Common myeloid progenitor, CD34-positive (primary cell): ENCODE data around the gene FGF9.

Experiments used
- CTCF ChIA-PET: fragments of 350-600 bp; sonication (Branson Sonifier 250); formaldehyde crosslinking; loops from one replicate; lab custom pipeline; 2021; ENCODE audit warnings: antibody characterized with exemption; lab: Charles Lee
- POLR2A ChIA-PET: fragments of 350-600 bp; sonication (Branson Sonifier 250); formaldehyde crosslinking; loops from one replicate; lab custom pipeline; 2021; ENCODE audit warnings: antibody characterized with exemption; lab: Charles Lee
- DNase-seq, 3 donors: peaks; one replicate each; pipeline versions ENCODE4 v3.0.0 to v3.0.0-alpha.2; 2013
- H3K27ac ChIP-seq, 2 experiments: 1 replicate in 1 of 2; 2 replicates in 1 of 2; pipeline ENCODE4 v1.7.0; 2013; ENCODE audit warnings: inconsistent platforms in 2 of 2, low read length in 2 of 2, mild to moderate bottlenecking in 2 of 2, low read depth in 1 of 2, moderate library complexity in 1 of 2; ENCODE audit not compliant: severe bottlenecking in 2 of 2, insufficient read depth in 1 of 2, poor library complexity in 1 of 2
- H3K27me3 ChIP-seq, 5 experiments: replicated peaks in 2 of 5; 1 replicate in 3 of 5; 2 replicates in 2 of 5; pipeline versions ENCODE4 v1.6.1 to v1.7.0; 2013; ENCODE audit warnings: low read length in 4 of 5, mild to moderate bottlenecking in 2 of 5, moderate library complexity in 2 of 5, inconsistent platforms in 1 of 5; ENCODE audit not compliant: insufficient read depth in 5 of 5, control insufficient read depth in 4 of 5
- H3K36me3 ChIP-seq, 4 experiments: 1 replicate in 2 of 4; 2 replicates in 2 of 4; pipeline versions ENCODE4 v1.6.1 to v1.7.0; 2013; ENCODE audit warnings: low read length in 3 of 4, control low read depth in 1 of 4, mild to moderate bottlenecking in 1 of 4; ENCODE audit not compliant: control insufficient read depth in 4 of 4, insufficient read depth in 4 of 4
- H3K4me1 ChIP-seq, 4 experiments: 1 replicate in 3 of 4; 2 replicates in 1 of 4; pipeline versions ENCODE4 v1.6.1 to v1.7.1; 2013; ENCODE audit warnings: low read length in 3 of 4, mild to moderate bottlenecking in 3 of 4, control low read depth in 1 of 4, inconsistent platforms in 1 of 4, moderate library complexity in 1 of 4; ENCODE audit not compliant: control insufficient read depth in 4 of 4, insufficient read depth in 4 of 4; ENCODE audit errors: control extremely low read depth in 1 of 4
- H3K4me3 ChIP-seq, 7 experiments: 1 replicate in 4 of 7; 2 replicates in 3 of 7; pipeline versions ENCODE4 v1.5.1 to v1.7.0; 2013; ENCODE audit warnings: mild to moderate bottlenecking in 7 of 7, low read length in 6 of 7, moderate library complexity in 6 of 7, inconsistent platforms in 2 of 7, low read depth in 2 of 7, control low read depth in 1 of 7; ENCODE audit not compliant: insufficient read depth in 4 of 7, control insufficient read depth in 1 of 7; ENCODE audit errors: extremely low read depth in 1 of 7
- H3K9me3 ChIP-seq, 5 experiments: 1 replicate in 4 of 5; 2 replicates in 1 of 5; pipeline versions ENCODE4 v1.6.1 to v1.7.1; 2013; ENCODE audit warnings: low read length in 4 of 5, mild to moderate bottlenecking in 2 of 5, inconsistent platforms in 1 of 5, low read depth in 1 of 5, moderate library complexity in 1 of 5; ENCODE audit not compliant: control insufficient read depth in 4 of 5, insufficient read depth in 2 of 5; ENCODE audit errors: control extremely low read depth in 1 of 5
- WGBS: methylation state at CpG from one replicate; pipeline ENCODE4 v1.1.5; 2013; ENCODE audit not compliant: insufficient coverage; 5-methylcytosine and 5-hydroxymethylcytosine counted together

Gene FGF9

DNA sequence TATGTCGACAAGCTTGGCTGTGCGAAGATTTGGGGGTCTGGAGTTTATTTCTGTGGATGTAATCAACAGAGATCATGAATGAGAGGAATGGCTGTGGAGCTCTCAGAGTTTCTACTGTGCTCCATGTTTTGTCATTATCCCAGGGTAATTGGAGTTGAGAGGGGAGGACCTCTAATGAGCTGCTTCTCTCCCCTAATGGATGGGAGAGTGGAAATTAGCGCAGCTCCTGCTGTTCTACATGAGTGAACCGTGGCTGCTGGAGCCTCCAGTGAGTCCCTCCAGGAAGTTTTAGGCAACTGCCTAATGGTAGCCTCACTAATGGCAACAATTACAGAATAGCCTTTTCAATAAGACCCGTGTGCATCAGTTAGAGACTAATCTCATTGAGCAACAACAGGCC, 31.3 kb upstream of the FGF9 start:
- Histone ChIP-seq H3K36me3 (no peaks in the 10 kb centered on the region), H3K9me3 (no peaks in the 10 kb centered on the region)
- POLR2A ChIA-PET: no interaction called here

DNA sequence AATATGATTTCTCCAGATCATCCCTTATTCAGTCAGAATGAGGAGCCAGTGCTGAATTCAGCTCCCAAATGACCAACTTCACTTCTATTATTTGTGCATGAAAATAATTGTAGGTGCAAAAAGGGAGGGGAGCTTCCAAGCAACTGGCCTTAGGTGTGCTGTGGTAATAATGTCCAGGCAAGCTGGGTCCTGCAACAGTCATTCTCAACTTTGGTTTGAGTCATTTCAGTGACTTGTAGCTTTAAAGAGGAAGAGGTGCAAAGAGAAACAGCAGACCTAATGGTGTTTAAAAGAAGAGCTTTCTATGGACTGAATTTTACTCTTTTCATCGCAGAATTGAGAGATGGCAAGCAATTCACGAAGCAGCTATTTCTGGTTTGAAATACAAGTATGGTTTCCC, 29.2 kb upstream of the FGF9 start:
- no peaks in the 10 kb centered on the region for H3K36me3 ChIP-seq
- no peak for DNase-seq
- peaks cover 0 to 1% (median 0%) of the 10 kb centered on the region in 5 experiments for H3K9me3 ChIP-seq
- ChIA-PET POLR2A (no interaction called here), CTCF (interaction anchor here (1.7 to 2.2 kb wide), 3 partner anchors 23 to 635 kb away, joined by 4 to 5 read pairs (median 4); no protein-coding TSS in a partner anchor)
- H3K4me1 ChIP-seq: peaks cover 0 to 2% (median 0%) of the 10 kb centered on the region in 4 experiments
- H3K4me3 ChIP-seq: no peak overlapping the region
- H3K27me3 ChIP-seq: peaks cover 0 to 11% (median 0%) of the 10 kb centered on the region in 5 experiments
- H3K27ac ChIP-seq: no peak overlapping the region
- whole genome bisulfite sequencing: 100% methylated on average over 2 of the region's 2 CpGs

More for the DNA sequence above, 31.3 kb upstream of the FGF9 start:
- Histone ChIP-seq H3K27ac (no peak overlapping the region), H3K4me1 (peaks cover 0 to 2% (median 0%) of the 10 kb centered on the region in 4 experiments), H3K4me3 (no peak overlapping the region), H3K27me3 (peaks cover 0 to 7% (median 2%) of the 10 kb centered on the region in 5 experiments)
- CTCF ChIA-PET: interaction anchor here (1.1 to 2.0 kb wide), 4 partner anchors 30 to 602 kb away, joined by 3 to 8 read pairs (median 3); no protein-coding TSS in a partner anchor
- no peak for DNase-seq
- 97% methylated on average over 5 of the region's 5 CpGs for WGBS

DNA sequence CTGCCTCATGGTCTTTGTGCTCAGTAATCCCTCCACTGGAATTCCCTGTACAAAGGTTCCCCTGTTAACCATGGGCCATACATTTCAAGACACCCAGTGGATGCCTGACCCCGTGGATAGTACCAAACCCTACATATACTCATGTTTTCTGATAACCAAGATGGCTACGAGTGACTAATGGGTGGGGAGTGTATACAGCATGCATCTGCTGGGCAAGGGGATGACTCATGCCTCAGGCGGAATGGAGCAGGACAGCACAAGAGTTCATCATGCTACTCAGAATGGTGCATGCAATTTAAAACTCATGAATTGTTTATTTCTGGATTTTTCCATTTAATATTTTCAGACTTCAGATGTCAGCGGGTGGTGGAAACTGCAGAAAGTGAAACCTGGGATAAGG, 13.3 kb upstream of the FGF9 start:
- Histone ChIP-seq H3K27ac (no peak overlapping the region), H3K27me3 (peaks cover 0 to 11% (median 0%) of the 10 kb centered on the region in 5 experiments), H3K4me1 (no peaks in the 10 kb centered on the region), H3K4me3 (no peak overlapping the region), H3K36me3 (no peaks in the 10 kb centered on the region), H3K9me3 (peaks cover 0 to 12% (median 0%) of the 10 kb centered on the region in 5 experiments)
- ChIA-PET CTCF (no interaction called here), POLR2A (interaction anchor here (0.6 kb wide), 1 partner anchor 578 kb away, joined by 3 read pairs; no protein-coding TSS in a partner anchor)
- 100% methylated on average over 2 of the region's 4 CpGs for WGBS
- DNase-seq: no peak

DNA sequence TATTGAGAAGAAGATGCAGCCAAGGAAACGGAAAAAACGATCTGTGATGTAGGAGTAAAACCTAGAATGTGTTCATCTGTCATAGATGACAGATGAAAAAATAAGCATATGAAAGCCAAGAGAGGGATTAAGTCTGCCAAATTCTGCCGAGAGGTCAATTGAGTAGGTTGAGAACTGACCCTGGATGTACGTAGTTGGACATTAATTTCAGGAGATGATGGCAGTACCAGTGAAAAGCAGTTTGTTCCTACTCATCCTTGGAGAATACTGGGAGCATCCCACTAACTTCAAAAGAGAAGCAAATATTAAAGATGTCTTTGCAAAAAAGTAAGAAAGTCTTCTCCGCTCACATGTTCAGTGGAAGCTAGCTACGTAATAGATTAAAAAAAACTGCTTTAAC, 11.8 kb upstream of the FGF9 start:
- no peak overlapping the region for H3K4me3 ChIP-seq
- 77% methylated on average over 5 of the region's 6 CpGs for WGBS
- POLR2A ChIA-PET: no interaction called here
- peaks cover 0 to 12% (median 0%) of the 10 kb centered on the region in 5 experiments for H3K9me3 ChIP-seq
- peaks cover 0 to 11% (median 3%) of the 10 kb centered on the region in 5 experiments for H3K27me3 ChIP-seq
- no peaks in the 10 kb centered on the region for H3K36me3 ChIP-seq
- CTCF ChIA-PET: no interaction called here
- H3K4me1 ChIP-seq: no peaks in the 10 kb centered on the region
- DNase-seq: no peak
- H3K27ac ChIP-seq: no peak overlapping the region

DNA sequence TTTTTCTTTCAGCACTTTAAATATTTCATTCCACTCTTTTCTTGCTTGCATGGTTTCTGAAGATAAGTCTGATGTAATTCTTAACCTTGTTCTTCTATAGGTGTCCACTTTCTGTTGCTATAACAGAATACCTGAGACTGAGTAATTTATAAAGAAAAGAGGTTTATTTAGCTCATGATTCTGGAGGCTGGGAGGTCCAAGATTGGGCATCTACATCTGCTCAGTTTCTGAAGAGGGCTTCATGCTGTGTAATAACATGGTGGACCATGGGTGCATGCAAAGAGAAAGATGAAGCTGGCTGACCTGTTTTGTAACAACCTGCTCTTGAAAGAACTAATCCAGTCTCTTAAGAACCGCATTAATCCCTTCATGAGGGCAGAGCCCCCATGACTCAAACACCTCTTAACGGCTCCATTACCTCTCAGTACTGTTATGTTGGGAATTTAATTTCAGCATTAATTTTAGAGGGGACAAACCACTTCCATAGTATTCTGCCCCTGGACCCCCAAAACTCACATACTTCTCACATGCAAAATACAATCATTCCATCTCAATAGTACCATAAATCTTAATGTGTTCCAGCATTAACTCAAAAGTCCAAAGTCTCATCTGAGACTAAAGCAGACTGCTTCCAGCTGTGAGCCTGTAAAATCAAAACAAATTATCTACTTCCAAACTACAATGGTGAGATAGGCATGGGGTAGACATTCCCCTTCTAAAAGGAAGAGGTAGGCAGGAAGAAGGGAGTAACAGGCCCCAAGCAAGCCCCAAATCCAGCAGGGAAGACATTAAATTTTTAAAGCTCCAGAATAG, 9.6 kb upstream of the FGF9 start:
- ChIA-PET POLR2A (no interaction called here), CTCF (interaction anchor here (2.4 kb wide), 1 partner anchor 17 kb away, joined by 6 read pairs; no protein-coding TSS in a partner anchor)

DNA sequence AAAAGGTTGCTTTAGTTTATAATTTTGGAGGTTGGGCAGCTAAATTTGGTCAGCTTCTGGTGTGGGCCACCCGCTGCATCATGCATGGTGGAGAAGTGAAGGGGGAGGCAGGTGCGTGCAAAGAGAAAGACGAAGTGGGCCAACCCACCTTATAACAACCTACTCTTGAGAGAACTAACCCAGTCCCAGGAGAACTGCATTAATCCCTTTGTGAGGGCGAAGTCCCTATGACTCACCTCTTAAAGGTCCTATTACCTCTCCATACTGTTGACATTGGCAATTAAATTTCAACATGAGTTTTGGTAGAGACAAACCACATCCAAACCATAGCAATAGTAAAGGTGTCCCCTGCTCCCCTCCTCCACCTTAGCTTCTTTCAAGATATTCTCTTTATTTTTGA, 7.7 kb upstream of the FGF9 start:
- H3K4me1 ChIP-seq: no peaks in the 10 kb centered on the region
- POLR2A ChIA-PET: no interaction called here
- no CpG with 5 or more reads among the region's 4 CpGs for WGBS
- no peak overlapping the region for H3K4me3 ChIP-seq
- H3K36me3 ChIP-seq: no peaks in the 10 kb centered on the region
- CTCF ChIA-PET: interaction anchor here (0.9 to 2.4 kb wide), 3 partner anchors 10 to 25 kb away, joined by 3 to 7 read pairs (median 6); no protein-coding TSS in a partner anchor
- peaks cover 0 to 7% (median 0%) of the 10 kb centered on the region in 5 experiments for H3K9me3 ChIP-seq
- DNase-seq: no peak
- H3K27ac ChIP-seq: no peak overlapping the region
- peaks cover 0 to 25% (median 14%) of the 10 kb centered on the region in 5 experiments for H3K27me3 ChIP-seq

More for the DNA sequence above, 9.6 kb upstream of the FGF9 start:
- WGBS: 100% methylated on average over 1 of the region's 2 CpGs
- no peak for DNase-seq
- Histone ChIP-seq H3K36me3 (no peaks in the 10 kb centered on the region), H3K27ac (no peak overlapping the region), H3K9me3 (peaks cover 0 to 7% (median 0%) of the 10 kb centered on the region in 5 experiments), H3K4me3 (no peak overlapping the region), H3K4me1 (no peaks in the 10 kb centered on the region), H3K27me3 (peaks cover 0 to 17% (median 3%) of the 10 kb centered on the region in 5 experiments)
